LNCaP clone FGC (cell line): ENCODE measurements around the gene EBF3.

Experiments
- DNase-seq: peaks from one replicate; pipeline ENCODE4 v3.0.0-alpha.2; 2011; ENCODE audit warnings: low read depth
- H3K4me3 ChIP-seq: 2 replicates; pipeline ENCODE4 v1.5.1; 2011; ENCODE audit warnings: mild to moderate bottlenecking, low read depth, low read length, control low read depth
- TF ChIP-seq, protein P1 (sequence below): IDR thresholded peaks from 2 replicates; pipeline ENCODE4 v1.5.1; 2012; ENCODE audit warnings: mild to moderate bottlenecking; ENCODE audit not compliant: control insufficient read depth, insufficient read depth; ENCODE audit errors: extremely low read depth

EBF3 gene

DNA sequence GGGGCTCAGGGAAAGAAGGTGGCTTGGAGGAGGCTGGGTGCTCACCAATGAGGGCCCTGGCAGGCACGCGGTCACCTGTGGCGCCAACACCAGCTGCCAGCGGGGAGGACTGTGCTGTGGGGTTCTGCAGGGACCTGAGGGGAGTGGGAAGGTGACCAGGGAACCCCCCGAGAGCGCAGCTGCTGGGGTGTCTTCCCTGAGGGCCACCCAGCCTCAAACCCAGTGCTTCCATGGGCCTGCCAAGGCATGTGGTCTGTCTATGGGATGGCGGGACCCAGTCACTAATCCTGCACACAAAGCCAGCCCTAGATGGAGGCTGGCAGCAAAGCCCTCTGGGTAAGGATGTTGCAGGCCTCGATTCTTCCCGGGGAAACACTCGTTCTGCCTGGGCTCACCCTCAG is 117.1 kb downstream of the EBF3 start:
- TF ChIP-seq, protein P1, sequence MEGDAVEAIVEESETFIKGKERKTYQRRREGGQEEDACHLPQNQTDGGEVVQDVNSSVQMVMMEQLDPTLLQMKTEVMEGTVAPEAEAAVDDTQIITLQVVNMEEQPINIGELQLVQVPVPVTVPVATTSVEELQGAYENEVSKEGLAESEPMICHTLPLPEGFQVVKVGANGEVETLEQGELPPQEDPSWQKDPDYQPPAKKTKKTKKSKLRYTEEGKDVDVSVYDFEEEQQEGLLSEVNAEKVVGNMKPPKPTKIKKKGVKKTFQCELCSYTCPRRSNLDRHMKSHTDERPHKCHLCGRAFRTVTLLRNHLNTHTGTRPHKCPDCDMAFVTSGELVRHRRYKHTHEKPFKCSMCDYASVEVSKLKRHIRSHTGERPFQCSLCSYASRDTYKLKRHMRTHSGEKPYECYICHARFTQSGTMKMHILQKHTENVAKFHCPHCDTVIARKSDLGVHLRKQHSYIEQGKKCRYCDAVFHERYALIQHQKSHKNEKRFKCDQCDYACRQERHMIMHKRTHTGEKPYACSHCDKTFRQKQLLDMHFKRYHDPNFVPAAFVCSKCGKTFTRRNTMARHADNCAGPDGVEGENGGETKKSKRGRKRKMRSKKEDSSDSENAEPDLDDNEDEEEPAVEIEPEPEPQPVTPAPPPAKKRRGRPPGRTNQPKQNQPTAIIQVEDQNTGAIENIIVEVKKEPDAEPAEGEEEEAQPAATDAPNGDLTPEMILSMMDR = no peak
- no peak for DNase-seq

DNA sequence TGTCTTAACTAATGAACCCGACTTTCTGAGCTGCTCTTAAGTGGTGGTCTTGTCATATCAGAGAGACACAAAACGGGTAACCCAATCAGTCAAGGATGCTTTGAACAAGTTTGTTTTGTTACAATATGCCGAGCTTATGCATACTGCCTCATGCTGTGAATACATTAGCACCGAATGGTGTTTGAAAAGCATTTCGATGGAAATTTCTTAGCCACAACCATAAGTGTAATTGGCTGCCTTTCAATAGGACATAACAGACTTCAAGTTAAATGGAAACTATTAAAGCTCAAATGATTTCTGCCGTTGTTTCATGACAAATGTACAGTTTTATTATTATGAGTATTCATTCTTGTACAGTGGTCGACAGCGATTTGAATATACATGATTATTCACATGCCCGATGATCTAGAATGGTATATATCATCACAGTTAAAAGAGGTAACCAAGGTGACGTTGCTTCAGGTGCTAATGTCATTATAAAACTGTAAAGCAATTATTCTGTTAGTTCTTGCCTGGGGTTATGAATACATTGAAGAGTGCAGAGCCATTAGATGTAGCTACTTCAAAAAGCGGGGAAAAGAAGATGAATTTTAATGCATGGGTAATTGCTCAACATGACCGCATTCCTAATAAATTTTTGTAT is 118.8 kb downstream of the EBF3 start:
- no peak for DNase-seq
- TF ChIP-seq, protein P1 = no peak
- no peak overlapping the region for H3K4me3 ChIP-seq

More for the DNA sequence above, 117.1 kb downstream of the EBF3 start:
- no peak overlapping the region for H3K4me3 ChIP-seq

DNA sequence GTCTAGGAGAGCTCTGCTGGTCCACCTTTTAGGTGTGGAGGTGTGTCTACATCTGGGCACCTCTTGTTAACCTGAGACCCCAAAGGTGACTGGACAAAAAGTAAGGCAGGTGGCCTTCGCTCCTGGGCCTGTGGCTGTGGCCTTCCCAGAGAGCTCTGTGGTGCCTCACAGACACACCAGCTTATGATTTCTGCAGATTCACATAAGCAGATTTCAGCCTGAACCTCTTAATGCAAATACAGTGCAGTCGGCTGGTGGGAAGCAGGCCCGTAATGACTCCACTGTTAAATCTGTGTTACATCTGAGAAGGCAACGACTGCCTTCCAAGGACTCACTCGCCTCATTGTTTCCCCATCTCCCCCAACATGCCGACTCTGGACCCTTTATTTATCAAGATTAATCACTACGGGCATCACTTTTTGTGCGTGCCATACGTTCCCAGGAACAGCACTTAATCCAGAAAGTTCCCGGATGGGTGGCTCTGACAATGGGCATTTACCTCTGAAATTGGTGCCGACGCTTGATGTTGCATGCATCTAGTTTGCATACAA is 119.8 kb downstream of the EBF3 start:
- no peak overlapping the region for H3K4me3 ChIP-seq
- DNase-seq = no peak
- TF ChIP-seq, protein P1 = no peak

DNA sequence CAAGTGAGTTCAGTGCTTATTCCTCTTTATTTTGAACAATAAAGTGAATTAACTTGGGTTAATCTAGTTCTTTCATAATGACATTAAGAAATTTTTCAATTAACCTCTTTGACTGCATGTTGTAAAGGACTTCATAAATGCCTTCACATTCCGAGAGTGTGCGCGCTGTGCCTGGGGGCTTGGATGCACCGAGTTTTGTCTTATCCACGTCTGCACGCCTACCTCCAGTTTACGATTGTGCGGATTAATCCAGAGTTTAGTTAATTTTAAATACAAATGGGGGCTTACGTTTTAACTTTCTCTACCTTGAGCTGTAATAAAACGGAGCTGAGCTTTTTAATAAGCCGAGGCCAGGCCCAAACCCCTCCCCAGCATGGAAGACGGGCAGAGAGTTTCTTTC is 120.4 kb downstream of the EBF3 start:
- no peak overlapping the region for H3K4me3 ChIP-seq
- TF ChIP-seq, protein P1 = no peak
- DNase-seq = no peak

DNA sequence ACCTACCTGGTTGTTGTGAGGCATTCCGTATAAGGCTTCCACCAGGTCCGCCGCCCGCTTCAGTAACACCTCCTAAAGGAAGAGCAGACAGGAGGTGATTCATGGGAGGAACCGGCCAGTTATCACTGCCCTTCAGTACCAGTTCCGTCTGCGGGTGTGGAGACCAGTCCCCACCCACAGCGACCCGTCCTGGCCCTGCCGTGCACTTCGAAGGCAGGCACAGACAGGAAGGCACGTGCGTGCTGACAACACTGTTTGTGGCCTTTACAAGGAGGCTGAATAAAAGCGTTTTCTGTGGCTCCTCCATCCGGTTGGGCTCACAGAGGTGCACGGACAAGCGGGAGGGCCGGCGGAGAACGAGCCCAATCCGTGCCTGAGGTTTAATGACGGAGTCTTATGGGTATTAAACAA is 120.9 kb downstream of the EBF3 start:
- no peak overlapping the region for H3K4me3 ChIP-seq
- DNase-seq = no peak
- TF ChIP-seq, protein P1 = no peak

DNA sequence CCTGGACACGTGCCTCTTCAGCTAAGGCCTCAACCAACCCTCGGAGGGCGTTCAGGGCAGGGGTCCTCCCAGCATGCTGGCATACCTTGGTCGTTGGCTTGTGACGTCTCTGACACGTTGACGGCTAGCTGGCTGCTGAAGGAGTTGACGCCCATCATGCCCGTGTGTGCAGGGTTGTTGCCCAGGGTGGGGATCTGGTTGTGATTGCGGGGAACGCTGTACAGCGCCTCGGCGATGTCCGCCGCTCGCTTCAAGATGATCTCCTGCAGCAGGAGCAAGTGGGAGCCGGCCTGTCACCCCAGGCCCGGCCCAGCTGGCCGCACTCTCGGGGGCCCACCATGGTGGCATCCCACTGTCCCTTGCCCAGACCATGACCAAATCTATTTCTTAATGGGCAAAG is 122.0 kb downstream of the EBF3 start:
- TF ChIP-seq, protein P1 = no peak
- no peak overlapping the region for H3K4me3 ChIP-seq
- DNase-seq = no peak

DNA sequence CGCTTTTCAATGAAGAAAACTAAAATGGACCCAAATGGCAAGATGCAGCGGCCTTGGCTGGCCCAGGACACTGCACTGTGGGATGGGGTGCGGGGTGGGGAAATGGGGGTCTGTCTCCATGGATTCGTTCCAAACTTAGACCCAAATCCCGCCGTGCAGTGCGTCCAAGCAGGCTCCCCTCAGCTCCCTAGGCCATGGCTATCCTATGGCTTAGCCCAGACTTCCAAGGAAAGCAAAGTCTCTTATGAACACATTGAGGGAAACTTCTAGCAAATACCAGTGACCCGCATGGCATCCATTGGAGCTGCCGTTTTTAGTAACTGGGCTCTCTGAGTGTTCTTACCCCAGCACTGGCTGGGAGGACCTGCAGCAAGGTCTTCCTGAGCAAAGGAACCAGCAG is 122.5 kb downstream of the EBF3 start:
- TF ChIP-seq, protein P1 = no peak
- DNase-seq = no peak
- H3K4me3 ChIP-seq = no peak overlapping the region
